Mucosa of descending colon (tissue), 3 donors: ENCODE data around the gene ADAM12. TPM values are rescaled to one million over a fixed set of nuclear protein-coding genes. Genes with fewer than 3 reads are reported as not detected.

Experiments
- ATAC-seq: fragments of 200-7000 bp; cut with Tn5 transposase; one replicate; pipeline ENCODE4 v1.9.1; 2020; ENCODE audit warnings: mild to moderate bottlenecking, moderate library complexity
- DNase-seq, 3 donors: peaks; one replicate each; pipeline ENCODE4 v3.0.0-alpha.2; 2020
- H3K36me3 ChIP-seq: fragments of 200-600 bp; one replicate; pipeline ENCODE4 v1.8.0; 2021; ENCODE audit warnings: low read depth, mild to moderate bottlenecking
- H3K4me1 ChIP-seq: fragments of 200-600 bp; one replicate; pipeline ENCODE4 v1.8.0; 2021; ENCODE audit warnings: low read depth, mild to moderate bottlenecking
- H3K4me3 ChIP-seq: fragments of 200-600 bp; one replicate; pipeline ENCODE4 v1.8.0; 2021; ENCODE audit warnings: mild to moderate bottlenecking
- H3K9me3 ChIP-seq: fragments of 200-600 bp; one replicate; pipeline ENCODE4 v1.8.0; 2021; ENCODE audit warnings: mild to moderate bottlenecking
- CTCF ChIP-seq: fragments of 200-600 bp; IDR thresholded peaks from one replicate; pipeline ENCODE4 v1.8.0; 2022; ENCODE audit warnings: antibody characterized with exemption, mild to moderate bottlenecking
- intact Hi-C, 2 donors: fragments of 100-400 bp; cut with DNase I in 1 of 2; cut with micrococcal nuclease in 1 of 2; formaldehyde crosslinking; loops; one replicate each; pipeline versions ENCODE4 v1.11.0 to v1.11.1; 2022; cut with DNase I, micrococcal nuclease
- total RNA-seq, 3 donors: library from RNA; stranded (reverse); fragmentation: NEBNext Ultra II Directional in 2 of 3; extraction: Animal tissue kit (Norgen Biotek cat#: 25700) in 2 of 3; gene quantifications; one replicate each; pipeline versions ENCODE4 v1.2.1 to v1.2.4, GENCODE V29; 2021 to 2023
- donor health status: DM: no; HTN: no; CAD: no; lungs with moderate emphysema.
- donor health status: DM: no; HTN: no; CAD: no.
- donor health status: DM: no; HTN: yes; CAD: no.

ADAM12 gene
- total RNA-seq, 3 donors from 2014 or later: 0.20 to 0.89 (median 0.66) TPM

DNA sequence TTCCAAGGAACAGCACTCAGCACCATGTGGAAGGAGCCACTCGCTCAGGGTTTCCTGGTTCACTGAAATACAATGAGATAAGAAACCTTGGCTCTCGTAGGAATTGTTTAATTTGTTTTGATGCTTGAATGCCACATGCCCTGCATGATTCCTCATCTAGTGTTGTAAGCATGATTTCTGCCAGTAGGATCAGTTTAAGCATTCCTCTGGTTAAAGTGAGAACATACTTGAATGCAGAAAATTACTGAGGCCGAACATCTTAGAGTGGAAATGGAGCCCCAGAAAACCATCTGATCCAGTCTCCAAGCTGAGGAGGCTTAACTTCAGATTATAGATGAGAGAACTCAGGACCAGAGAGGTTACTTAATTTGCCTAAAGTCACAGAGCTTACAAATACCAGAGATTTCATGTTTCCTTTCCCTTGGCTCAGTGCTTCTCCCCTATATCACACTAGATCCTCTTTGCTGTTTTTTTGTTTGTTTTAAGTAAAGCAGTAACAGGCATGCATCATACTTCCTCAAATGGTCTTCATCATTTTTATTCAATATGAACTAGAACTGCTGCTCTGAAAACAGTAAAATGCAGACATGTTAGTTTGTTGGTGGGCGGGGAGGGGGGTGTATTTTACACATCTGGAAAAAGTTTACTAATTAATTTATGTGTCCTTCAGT, 125.1 kb downstream of the ADAM12 start:
- DNase-seq (no peak), ATAC-seq (no peak)
- no peak overlapping the region for H3K4me3 ChIP-seq
- no peaks in the 10 kb centered on the region for H3K9me3 ChIP-seq
- H3K36me3 ChIP-seq: no peaks in the 10 kb centered on the region
- no peaks in the 10 kb centered on the region for H3K4me1 ChIP-seq
- intact Hi-C loops: no loop called here
- no peak for TF ChIP-seq CTCF

GRCh38 chr10:126262233-126262838, 125.9 kb downstream of the ADAM12 start:
- Histone ChIP-seq H3K9me3 (no peaks in the 10 kb centered on the region), H3K4me3 (no peak overlapping the region), H3K4me1 (no peaks in the 10 kb centered on the region), H3K36me3 (no peaks in the 10 kb centered on the region)
- no peak for TF ChIP-seq CTCF
- DNase-seq: no peak
- ATAC-seq: no peak
- intact Hi-C loops: no loop called here

GRCh38 chr10:126259760-126260479, 128.4 kb downstream of the ADAM12 start:
- TF ChIP-seq CTCF: no peak
- Histone ChIP-seq H3K4me1 (no peaks in the 10 kb centered on the region), H3K9me3 (no peaks in the 10 kb centered on the region), H3K4me3 (no peak overlapping the region), H3K36me3 (no peaks in the 10 kb centered on the region)
- DNase-seq: no peak
- ATAC-seq: no peak
- intact Hi-C loops: no loop called here

GRCh38 chr10:126256864-126257263, 131.4 kb downstream of the ADAM12 start:
- Histone ChIP-seq H3K4me3 (no peak overlapping the region), H3K4me1 (no peaks in the 10 kb centered on the region), H3K9me3 (no peaks in the 10 kb centered on the region), H3K36me3 (no peaks in the 10 kb centered on the region)
- intact Hi-C loops: no loop called here
- ATAC-seq (no peak), DNase-seq (no peak)
- no peak for TF ChIP-seq CTCF

GRCh38 chr10:126255313-126255712, 133.0 kb downstream of the ADAM12 start:
- no peaks in the 10 kb centered on the region for H3K4me1 ChIP-seq
- DNase-seq (no peak), ATAC-seq (no peak)
- no peak for TF ChIP-seq CTCF
- H3K9me3 ChIP-seq: no peaks in the 10 kb centered on the region
- intact Hi-C loops: no loop called here
- no peaks in the 10 kb centered on the region for H3K36me3 ChIP-seq
- H3K4me3 ChIP-seq: no peak overlapping the region
